ENCODE data around the gene GPR12. TPM values are rescaled to one million over a fixed set of nuclear protein-coding genes. Genes with fewer than 3 reads are reported as not detected.
A peak's percentile ranks its signal among the peaks of the same experiment; 100 is the strongest.

GPR12 gene, protein sequence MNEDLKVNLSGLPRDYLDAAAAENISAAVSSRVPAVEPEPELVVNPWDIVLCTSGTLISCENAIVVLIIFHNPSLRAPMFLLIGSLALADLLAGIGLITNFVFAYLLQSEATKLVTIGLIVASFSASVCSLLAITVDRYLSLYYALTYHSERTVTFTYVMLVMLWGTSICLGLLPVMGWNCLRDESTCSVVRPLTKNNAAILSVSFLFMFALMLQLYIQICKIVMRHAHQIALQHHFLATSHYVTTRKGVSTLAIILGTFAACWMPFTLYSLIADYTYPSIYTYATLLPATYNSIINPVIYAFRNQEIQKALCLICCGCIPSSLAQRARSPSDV
- total RNA-seq: not detected

DNA sequence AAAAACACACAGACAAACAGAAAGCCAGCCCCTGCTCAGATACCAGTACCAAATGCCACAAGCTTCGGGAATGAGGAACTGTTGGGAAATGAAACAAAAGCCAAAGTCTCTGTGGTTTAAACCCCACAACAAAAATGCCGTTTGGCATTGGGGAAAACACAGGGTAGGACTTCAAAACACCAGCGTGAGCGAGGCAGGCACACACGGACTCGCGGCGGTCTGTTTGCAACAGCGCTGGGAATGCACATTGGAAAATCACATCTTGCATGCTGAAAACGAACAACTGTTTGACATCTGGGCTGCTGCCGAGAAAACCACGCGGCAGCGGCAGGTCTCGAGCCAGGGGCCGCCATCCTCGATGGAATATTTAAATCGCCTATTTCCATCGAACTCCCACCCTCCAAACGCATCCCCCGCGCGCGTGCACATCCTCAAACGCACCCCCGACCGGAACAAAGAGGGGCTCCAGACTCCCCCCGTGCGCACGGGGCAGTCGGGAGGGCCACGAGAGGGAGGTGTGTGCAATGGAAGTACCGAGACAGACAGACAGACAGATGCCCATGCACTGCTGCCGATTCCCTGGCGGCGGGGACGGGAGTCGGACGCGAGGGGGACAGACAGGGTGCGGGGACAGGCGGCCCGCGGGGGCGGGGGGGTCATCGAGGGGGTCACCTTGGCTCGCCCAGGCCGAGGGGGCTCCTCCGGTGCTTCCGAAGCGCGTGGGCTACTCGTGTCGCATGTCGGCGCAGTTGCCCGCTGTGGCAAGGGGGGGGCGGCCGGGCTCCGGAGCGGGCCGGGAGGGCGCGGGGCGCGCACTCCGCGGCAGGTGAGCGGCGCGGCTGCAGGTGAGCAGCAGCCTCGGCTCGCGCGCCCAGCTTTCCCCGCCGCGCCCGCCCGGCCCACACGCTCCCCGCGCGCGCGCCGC lies at the start of gene GPR12:
Gene GPR12 (minus strand): TSS at position 880 of the 925 bp plus-strand sequence. CDS start 959 bp downstream, outside the sequence.
- H3K36me3 ChIP-seq: no peaks in the 10 kb centered on the region
- peaks cover 0 to 10% (median 0%) of the 10 kb centered on the region in 4 donors for H3K4me1 ChIP-seq
- no peak within 1 kb of the TSS for H3K27ac ChIP-seq
- TF ChIP-seq, protein P1, sequence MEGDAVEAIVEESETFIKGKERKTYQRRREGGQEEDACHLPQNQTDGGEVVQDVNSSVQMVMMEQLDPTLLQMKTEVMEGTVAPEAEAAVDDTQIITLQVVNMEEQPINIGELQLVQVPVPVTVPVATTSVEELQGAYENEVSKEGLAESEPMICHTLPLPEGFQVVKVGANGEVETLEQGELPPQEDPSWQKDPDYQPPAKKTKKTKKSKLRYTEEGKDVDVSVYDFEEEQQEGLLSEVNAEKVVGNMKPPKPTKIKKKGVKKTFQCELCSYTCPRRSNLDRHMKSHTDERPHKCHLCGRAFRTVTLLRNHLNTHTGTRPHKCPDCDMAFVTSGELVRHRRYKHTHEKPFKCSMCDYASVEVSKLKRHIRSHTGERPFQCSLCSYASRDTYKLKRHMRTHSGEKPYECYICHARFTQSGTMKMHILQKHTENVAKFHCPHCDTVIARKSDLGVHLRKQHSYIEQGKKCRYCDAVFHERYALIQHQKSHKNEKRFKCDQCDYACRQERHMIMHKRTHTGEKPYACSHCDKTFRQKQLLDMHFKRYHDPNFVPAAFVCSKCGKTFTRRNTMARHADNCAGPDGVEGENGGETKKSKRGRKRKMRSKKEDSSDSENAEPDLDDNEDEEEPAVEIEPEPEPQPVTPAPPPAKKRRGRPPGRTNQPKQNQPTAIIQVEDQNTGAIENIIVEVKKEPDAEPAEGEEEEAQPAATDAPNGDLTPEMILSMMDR (IDR thresholded peaks at IDR 0.05): no peak
- TF ChIP-seq POLR2A (IDR thresholded peaks at IDR 0.05): no peak
- H3K4me3 ChIP-seq: peak within 1 kb of the TSS in 3 of 4 donors; percentile 22 to 41 (median 36)
- DNase-seq: no peak
- no peaks in the 10 kb centered on the region for H3K27me3 ChIP-seq
- no peaks in the 10 kb centered on the region for H3K9me3 ChIP-seq

DNA sequence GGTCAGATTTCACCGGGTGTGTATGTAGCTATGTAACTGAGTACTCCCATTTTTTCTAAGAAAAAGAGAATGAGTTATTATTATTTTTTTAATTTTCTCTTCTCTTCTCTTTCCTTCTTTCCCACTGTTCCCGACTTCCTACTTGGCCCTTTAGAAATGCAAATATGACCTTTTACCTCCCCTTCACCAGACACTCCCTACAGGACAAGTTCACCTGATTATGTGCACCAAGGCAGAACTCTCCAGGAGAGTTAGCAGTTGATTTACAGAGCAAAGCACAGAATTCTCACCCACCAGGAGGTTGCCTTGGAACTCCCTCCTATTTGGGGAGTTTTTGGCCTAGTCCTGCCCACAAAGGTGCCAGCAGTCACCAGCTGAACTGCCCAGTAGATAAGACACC lies 49.5 kb upstream of the GPR12 start:
- Histone ChIP-seq H3K4me1 (no peaks in the 10 kb centered on the region), H3K4me3 (no peak overlapping the region), H3K27ac (no peak overlapping the region), H3K27me3 (no peaks in the 10 kb centered on the region), H3K36me3 (no peaks in the 10 kb centered on the region), H3K9me3 (no peaks in the 10 kb centered on the region)
- TF ChIP-seq POLR2A (IDR thresholded peaks at IDR 0.05): no peak
- TF ChIP-seq, protein P1 (IDR thresholded peaks at IDR 0.05): no peak
- DNase-seq: no peak

DNA sequence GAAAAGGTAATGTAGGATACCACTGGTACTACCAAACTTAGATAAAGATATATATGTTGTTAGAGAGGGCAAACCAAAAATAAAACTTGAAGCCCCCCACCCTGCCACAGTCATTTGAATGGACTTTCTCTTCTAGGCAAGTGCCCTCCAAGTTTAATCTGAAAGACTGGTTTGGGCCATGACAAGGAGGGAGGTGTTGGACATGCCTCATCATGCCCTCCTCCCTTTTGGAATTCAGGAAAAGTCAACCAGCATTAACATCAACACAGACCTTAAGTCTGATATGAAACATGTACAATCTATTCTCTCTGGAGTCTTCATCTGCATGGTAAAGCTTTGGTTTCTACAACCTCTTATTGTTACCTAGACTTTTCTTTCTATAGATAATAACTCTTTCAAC lies 46.3 kb upstream of the GPR12 start:
- Histone ChIP-seq H3K4me3 (no peak overlapping the region), H3K4me1 (no peaks in the 10 kb centered on the region), H3K9me3 (no peaks in the 10 kb centered on the region), H3K36me3 (no peaks in the 10 kb centered on the region), H3K27ac (no peak overlapping the region), H3K27me3 (no peaks in the 10 kb centered on the region)
- no peak for DNase-seq
- no peak for TF ChIP-seq POLR2A (IDR thresholded peaks at IDR 0.05)
- TF ChIP-seq, protein P1 (IDR thresholded peaks at IDR 0.05): no peak

DNA sequence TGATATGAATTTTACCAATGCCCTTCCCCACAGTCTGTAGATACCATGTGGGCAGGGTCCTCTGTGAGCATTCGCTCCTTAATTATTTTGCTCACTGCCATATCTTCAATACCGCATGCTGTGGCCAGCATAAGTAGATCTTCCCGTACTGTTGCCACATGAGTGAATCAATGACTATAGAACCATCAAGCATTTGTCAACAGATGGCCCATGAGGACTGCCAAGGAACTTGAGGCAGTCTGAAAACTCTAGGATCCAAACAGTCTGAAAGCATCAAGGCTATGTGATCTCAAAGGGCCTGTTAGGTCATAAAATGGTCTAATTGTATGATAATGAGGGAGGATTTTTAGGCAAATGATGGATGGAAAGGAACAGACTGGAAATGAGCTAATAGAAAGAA lies 27.4 kb upstream of the GPR12 start:
- TF ChIP-seq, protein P1 (IDR thresholded peaks at IDR 0.05): no peak
- no peak for TF ChIP-seq POLR2A (IDR thresholded peaks at IDR 0.05)
- Histone ChIP-seq H3K36me3 (no peaks in the 10 kb centered on the region), H3K4me1 (peaks cover 0 to 8% (median 0%) of the 10 kb centered on the region in 4 donors), H3K27ac (no peak overlapping the region), H3K4me3 (no peak overlapping the region), H3K9me3 (no peaks in the 10 kb centered on the region), H3K27me3 (no peaks in the 10 kb centered on the region)
- DNase-seq: no peak

DNA sequence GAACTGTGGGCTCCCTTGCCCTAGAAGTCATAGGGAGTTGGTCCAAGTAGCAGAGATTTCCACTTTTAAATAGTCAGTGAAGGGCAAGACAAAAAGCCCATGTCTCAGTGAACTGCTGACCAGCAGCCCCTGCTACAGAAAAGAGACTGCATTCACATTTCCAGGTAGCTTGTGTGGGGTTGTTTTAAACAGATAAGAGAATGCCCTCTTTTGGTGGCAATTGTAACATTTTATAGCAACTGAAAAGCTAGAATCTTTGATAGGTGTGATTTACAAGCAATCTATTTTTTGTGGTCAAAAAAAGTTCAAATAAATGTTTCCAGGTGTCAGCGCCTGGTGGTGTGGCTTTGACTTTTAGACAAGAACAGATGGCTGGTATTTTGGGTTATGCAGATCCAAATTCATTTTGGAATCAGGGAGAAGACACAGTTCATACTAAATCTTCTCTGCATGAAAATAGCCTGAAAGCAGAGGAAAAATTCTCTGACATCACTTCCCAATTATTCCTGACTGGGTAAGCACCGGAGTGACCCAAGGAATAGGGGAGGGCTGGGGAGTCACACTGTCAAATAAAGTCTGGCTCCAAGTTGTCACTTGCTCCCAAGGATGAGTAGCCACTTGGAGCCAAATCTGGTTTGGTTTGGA lies 26.2 kb upstream of the GPR12 start:
- DNase-seq: no peak
- TF ChIP-seq POLR2A (IDR thresholded peaks at IDR 0.05): no peak
- TF ChIP-seq, protein P1 (IDR thresholded peaks at IDR 0.05): no peak
- H3K27ac ChIP-seq: no peak overlapping the region
- H3K27me3 ChIP-seq: no peaks in the 10 kb centered on the region
- H3K9me3 ChIP-seq: no peaks in the 10 kb centered on the region
- H3K4me1 ChIP-seq: peaks cover 0 to 8% (median 0%) of the 10 kb centered on the region in 4 donors
- H3K4me3 ChIP-seq: no peak overlapping the region
- H3K36me3 ChIP-seq: no peaks in the 10 kb centered on the region
